ENCODE measurements around the gene SCTR.

Gene SCTR

GRCh38 chr2:119475225-119475856 is 48.9 kb downstream of the SCTR start:
- no peaks in the 10 kb centered on the region for H3K27me3 ChIP-seq
- no peak for DNase-seq
- H3K9me3 ChIP-seq, result no peaks in the 10 kb centered on the region

GRCh38 chr2:119474371-119475224 is 49.7 kb downstream of the SCTR start:
- TF ChIP-seq CTCF (IDR thresholded peaks at IDR 0.05; ENCODE audit: low read depth, low read length), result no peak
- Histone ChIP-seq H3K4me3 (ENCODE audit: low read depth, low read length) (no peak overlapping the region), H3K9me3 (no peaks in the 10 kb centered on the region), H3K27me3 (no peaks in the 10 kb centered on the region), H3K36me3 (no peaks in the 10 kb centered on the region), H3K4me1 (no peaks in the 10 kb centered on the region)
- DNase-seq, result no peak

More at GRCh38 chr2:119475225-119475856, 48.9 kb downstream of the SCTR start:
- Histone ChIP-seq H3K4me1 (no peaks in the 10 kb centered on the region; the same call in 1 of the 2 replicates), H3K4me3 (ENCODE audit: low read depth, low read length) (no peak overlapping the region), H3K36me3 (no peaks in the 10 kb centered on the region)
- TF ChIP-seq CTCF (IDR thresholded peaks at IDR 0.05; ENCODE audit: low read depth, low read length), result no peak

- no peaks in the 10 kb centered on the region for H3K36me3 ChIP-seq
- DNase-seq, result no peak
- H3K9me3 ChIP-seq, result no peaks in the 10 kb centered on the region
- H3K27me3 ChIP-seq, result no peaks in the 10 kb centered on the region
- no peaks in the 10 kb centered on the region for H3K4me1 ChIP-seq
- H3K4me3 ChIP-seq (ENCODE audit: low read depth, low read length), result no peak overlapping the region
- TF ChIP-seq CTCF (IDR thresholded peaks at IDR 0.05; ENCODE audit: low read depth, low read length), result no peak
Observed at GRCh38 chr2:119473621-119474370, 50.5 kb downstream of the SCTR start.

- TF ChIP-seq CTCF (IDR thresholded peaks at IDR 0.05; ENCODE audit: low read depth, low read length), result no peak
- Histone ChIP-seq H3K4me3 (ENCODE audit: low read depth, low read length) (no peak overlapping the region), H3K27me3 (no peaks in the 10 kb centered on the region)
Observed at GRCh38 chr2:119472749-119473148, 51.5 kb downstream of the SCTR start.

GRCh38 chr2:119469661-119470297 is 54.5 kb downstream of the SCTR start:
- Histone ChIP-seq H3K4me3 (ENCODE audit: low read depth, low read length) (no peak overlapping the region), H3K4me1 (no peaks in the 10 kb centered on the region), H3K27me3 (no peaks in the 10 kb centered on the region), H3K9me3 (no peaks in the 10 kb centered on the region), H3K36me3 (no peaks in the 10 kb centered on the region)
- TF ChIP-seq CTCF (IDR thresholded peaks at IDR 0.05; ENCODE audit: low read depth, low read length), result no peak
- no peak for DNase-seq

More at GRCh38 chr2:119472749-119473148, 51.5 kb downstream of the SCTR start:
- H3K9me3 ChIP-seq, result no peaks in the 10 kb centered on the region
- no peak for DNase-seq
- H3K36me3 ChIP-seq, result no peaks in the 10 kb centered on the region
- no peaks in the 10 kb centered on the region for H3K4me1 ChIP-seq
